ENCODE results near the gene NOSTRIN.

Gene NOSTRIN

GRCh38 chr2:168849610-168850009, 47.2 kb downstream of the NOSTRIN start (continued):
- TF ChIP-seq ZNF398 (tag by site-specific recombination; IDR thresholded peaks at IDR 0.05) (no peak), ZNF654 (tag by site-specific recombination; IDR thresholded peaks at IDR 0.05; ENCODE audit: low read depth) (no peak; the same call in 1 of the 2 replicates), ZNF266 (tag by site-specific recombination; IDR thresholded peaks at IDR 0.05; ENCODE audit: low read depth) (no peak), ZNF501 (tag by site-specific recombination; IDR thresholded peaks at IDR 0.05) (no peak), HOXD13 (CRISPR knock-in tag; IDR thresholded peaks at IDR 0.05; ENCODE audit: borderline replicate concordance) (no peak), ZSCAN23 (tag by site-specific recombination; IDR thresholded peaks at IDR 0.05) (no peak), ZNF362 (tag by site-specific recombination; IDR thresholded peaks at IDR 0.05) (no peak), ZNF426 (tag by site-specific recombination; IDR thresholded peaks at IDR 0.05) (no peak), YY2 (tag by site-specific recombination; IDR thresholded peaks at IDR 0.05) (no peak)

GRCh38 chr2:168850846-168851245, 48.4 kb downstream of the NOSTRIN start:
- ChIA-PET CTCF (no interaction called here), POLR2A (no interaction called here)
- Histone ChIP-seq H3K27ac (ENCODE audit: extremely low read depth, low read depth, low read length) (no peak overlapping the region), H3K36me3 (ENCODE audit: control insufficient read depth in 2 of 2, insufficient read depth in 1 of 2, low read length in 2 of 2) (peaks cover 0 to 34% of the 10 kb centered on the region in 2 experiments; a peak in 1 of 3 replicates), H3K4me1 (ENCODE audit: control insufficient read depth, insufficient read depth, low read length) (peaks cover 5% of the 10 kb centered on the region; the same call in 1 of the 2 replicates), H3K4me3 (ENCODE audit: low read depth, low read length) (no peak overlapping the region), H3K9me3 (ENCODE audit: control insufficient read depth, insufficient read depth, low read depth, low read length) (no peaks in the 10 kb centered on the region)
- TF ChIP-seq ZNF211 (tag by site-specific recombination; IDR thresholded peaks at IDR 0.05; ENCODE audit: low read depth) (no peak), ZNF513 (tag by site-specific recombination; IDR thresholded peaks at IDR 0.05) (no peak), REPIN1 (tag by site-specific recombination; IDR thresholded peaks at IDR 0.05; ENCODE audit: low read depth) (no peak), BCL11A (tag by site-specific recombination; IDR thresholded peaks at IDR 0.05; ENCODE audit: low read depth) (no peak), ZNF16 (tag by site-specific recombination; IDR thresholded peaks at IDR 0.05; ENCODE audit: low read depth) (no peak), ZNF518A (tag by site-specific recombination; conservative IDR thresholded peaks at IDR 0.05; ENCODE audit: low read depth) (no peak), YY2 (tag by site-specific recombination; IDR thresholded peaks at IDR 0.05) (no peak), ZEB2 (tag by site-specific recombination; IDR thresholded peaks at IDR 0.05) (no peak), ZNF280D (tag by site-specific recombination; IDR thresholded peaks at IDR 0.05) (no peak), TRIM28 (IDR thresholded peaks at IDR 0.05; ENCODE audit: borderline replicate concordance, low read length) (no peak), ZNF157 (tag by site-specific recombination; IDR thresholded peaks at IDR 0.05) (no peak), ZFHX2 (tag by site-specific recombination; conservative IDR thresholded peaks at IDR 0.05) (no peak), ZNF18 (tag by site-specific recombination; IDR thresholded peaks at IDR 0.05) (no peak)

All from HEK293 (cell line).